ENCODE results near the gene FREM1. TPM values are rescaled to one million over a fixed set of nuclear protein-coding genes. Genes with fewer than 3 reads are reported as not detected.

FREM1 gene
- total and polyA plus RNA-seq, 10 of the 15 experiments (the other 5 are each of a cell fraction or from before 2014, with no cell fraction given), result 0.01 to 0.16 (median 0.08) TPM; not detected in 7

DNA sequence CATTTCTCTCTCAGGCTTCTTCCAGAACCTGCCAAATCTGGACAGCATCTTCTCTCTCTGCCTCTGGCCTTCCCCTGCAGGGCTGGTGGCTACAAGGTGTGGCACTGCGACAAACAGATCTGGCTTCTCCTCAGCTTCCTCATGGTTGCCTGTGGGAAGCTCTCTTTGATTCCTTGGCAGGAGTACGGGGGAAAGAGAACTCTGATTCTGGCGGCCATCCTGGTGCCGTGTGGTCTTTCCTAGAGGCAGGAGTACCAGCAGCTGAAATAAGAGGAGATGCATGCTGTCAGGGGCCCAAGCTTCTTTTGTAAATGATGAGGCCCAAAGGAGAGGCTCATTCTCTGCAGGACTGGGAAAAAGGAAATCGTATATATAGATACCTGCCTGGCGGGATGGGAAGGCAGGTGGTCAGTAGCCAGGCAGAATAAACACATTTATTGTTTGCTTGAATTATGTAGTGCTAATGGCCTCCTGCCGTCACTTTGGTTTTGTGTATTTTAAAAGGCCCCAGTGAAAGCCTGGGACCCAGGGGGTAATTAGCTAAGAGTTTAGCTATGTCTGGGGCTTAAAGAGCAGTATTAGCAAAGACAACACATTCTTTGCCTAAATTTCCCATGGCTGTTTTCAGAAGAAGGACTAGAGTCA, 187.7 kb downstream of the FREM1 start, which contains the start of gene CER1:
CER1 (minus strand) TSS at position 343 of the 645 bp plus-strand sequence; CDS start at position 282, 61 bp downstream.
- H2AFZ ChIP-seq (ENCODE audit: control insufficient read depth, low read depth, low read length), result no peak within 1 kb of the TSS
- 28% methylated on average over 7 of the region's 7 CpGs for WGBS (ENCODE audit: insufficient coverage, insufficient replicate concordance, low lambda C conversion rate, missing lambda C conversion rate)
- H3K4me3 ChIP-seq, result no peak within 1 kb of the TSS
- in situ Hi-C loops (cut with MboI), result no loop called here
- no TSS peak for BruUV-seq (replicated peaks)
- no peak within 1 kb of the TSS for H3K9ac ChIP-seq (ENCODE audit: control insufficient read depth, insufficient read depth, low read length)
- ChIA-PET RAD21 (ENCODE audit: unreplicated experiment) (no interaction called here), CTCF (no interaction called here), POLR2A (no interaction called here), SMC1A (ENCODE audit: uncharacterized antibody, unreplicated experiment) (interaction anchor here (0.9 to 1.5 kb wide), 2 partner anchors 13 to 28 kb away, joined by 3 to 4 read pairs; no protein-coding TSS in a partner anchor)
- no peak for FAIRE-seq
- no peak within 1 kb of the TSS for H3K4me2 ChIP-seq (ENCODE audit: control insufficient read depth, insufficient read depth)
- H3K9me3 ChIP-seq (replicated peaks; ENCODE audit: control insufficient read depth, insufficient read depth, low read length), result no peaks in the 10 kb centered on the region
- H3K4me1 ChIP-seq (ENCODE audit: control insufficient read depth, insufficient read depth, low read length), result no peaks in the 10 kb centered on the region
- TF ChIP-seq YY1 (IDR thresholded peaks at IDR 0.05; ENCODE audit: low read depth, low read length), result no peak
- TF ChIP-seq, protein P1, sequence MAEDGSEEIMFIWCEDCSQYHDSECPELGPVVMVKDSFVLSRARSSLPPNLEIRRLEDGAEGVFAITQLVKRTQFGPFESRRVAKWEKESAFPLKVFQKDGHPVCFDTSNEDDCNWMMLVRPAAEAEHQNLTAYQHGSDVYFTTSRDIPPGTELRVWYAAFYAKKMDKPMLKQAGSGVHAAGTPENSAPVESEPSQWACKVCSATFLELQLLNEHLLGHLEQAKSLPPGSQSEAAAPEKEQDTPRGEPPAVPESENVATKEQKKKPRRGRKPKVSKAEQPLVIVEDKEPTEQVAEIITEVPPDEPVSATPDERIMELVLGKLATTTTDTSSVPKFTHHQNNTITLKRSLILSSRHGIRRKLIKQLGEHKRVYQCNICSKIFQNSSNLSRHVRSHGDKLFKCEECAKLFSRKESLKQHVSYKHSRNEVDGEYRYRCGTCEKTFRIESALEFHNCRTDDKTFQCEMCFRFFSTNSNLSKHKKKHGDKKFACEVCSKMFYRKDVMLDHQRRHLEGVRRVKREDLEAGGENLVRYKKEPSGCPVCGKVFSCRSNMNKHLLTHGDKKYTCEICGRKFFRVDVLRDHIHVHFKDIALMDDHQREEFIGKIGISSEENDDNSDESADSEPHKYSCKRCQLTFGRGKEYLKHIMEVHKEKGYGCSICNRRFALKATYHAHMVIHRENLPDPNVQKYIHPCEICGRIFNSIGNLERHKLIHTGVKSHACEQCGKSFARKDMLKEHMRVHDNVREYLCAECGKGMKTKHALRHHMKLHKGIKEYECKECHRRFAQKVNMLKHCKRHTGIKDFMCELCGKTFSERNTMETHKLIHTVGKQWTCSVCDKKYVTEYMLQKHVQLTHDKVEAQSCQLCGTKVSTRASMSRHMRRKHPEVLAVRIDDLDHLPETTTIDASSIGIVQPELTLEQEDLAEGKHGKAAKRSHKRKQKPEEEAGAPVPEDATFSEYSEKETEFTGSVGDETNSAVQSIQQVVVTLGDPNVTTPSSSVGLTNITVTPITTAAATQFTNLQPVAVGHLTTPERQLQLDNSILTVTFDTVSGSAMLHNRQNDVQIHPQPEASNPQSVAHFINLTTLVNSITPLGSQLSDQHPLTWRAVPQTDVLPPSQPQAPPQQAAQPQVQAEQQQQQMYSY (CRISPR knock-in tag; IDR thresholded peaks at IDR 0.05), result no peak
- no peak for TF ChIP-seq ZNF24 (IDR thresholded peaks at IDR 0.05)
- TF ChIP-seq, protein P2, sequence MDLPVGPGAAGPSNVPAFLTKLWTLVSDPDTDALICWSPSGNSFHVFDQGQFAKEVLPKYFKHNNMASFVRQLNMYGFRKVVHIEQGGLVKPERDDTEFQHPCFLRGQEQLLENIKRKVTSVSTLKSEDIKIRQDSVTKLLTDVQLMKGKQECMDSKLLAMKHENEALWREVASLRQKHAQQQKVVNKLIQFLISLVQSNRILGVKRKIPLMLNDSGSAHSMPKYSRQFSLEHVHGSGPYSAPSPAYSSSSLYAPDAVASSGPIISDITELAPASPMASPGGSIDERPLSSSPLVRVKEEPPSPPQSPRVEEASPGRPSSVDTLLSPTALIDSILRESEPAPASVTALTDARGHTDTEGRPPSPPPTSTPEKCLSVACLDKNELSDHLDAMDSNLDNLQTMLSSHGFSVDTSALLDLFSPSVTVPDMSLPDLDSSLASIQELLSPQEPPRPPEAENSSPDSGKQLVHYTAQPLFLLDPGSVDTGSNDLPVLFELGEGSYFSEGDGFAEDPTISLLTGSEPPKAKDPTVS (IDR thresholded peaks at IDR 0.05; ENCODE audit: low read depth, low read length), result no peak
- TF ChIP-seq, protein P3, sequence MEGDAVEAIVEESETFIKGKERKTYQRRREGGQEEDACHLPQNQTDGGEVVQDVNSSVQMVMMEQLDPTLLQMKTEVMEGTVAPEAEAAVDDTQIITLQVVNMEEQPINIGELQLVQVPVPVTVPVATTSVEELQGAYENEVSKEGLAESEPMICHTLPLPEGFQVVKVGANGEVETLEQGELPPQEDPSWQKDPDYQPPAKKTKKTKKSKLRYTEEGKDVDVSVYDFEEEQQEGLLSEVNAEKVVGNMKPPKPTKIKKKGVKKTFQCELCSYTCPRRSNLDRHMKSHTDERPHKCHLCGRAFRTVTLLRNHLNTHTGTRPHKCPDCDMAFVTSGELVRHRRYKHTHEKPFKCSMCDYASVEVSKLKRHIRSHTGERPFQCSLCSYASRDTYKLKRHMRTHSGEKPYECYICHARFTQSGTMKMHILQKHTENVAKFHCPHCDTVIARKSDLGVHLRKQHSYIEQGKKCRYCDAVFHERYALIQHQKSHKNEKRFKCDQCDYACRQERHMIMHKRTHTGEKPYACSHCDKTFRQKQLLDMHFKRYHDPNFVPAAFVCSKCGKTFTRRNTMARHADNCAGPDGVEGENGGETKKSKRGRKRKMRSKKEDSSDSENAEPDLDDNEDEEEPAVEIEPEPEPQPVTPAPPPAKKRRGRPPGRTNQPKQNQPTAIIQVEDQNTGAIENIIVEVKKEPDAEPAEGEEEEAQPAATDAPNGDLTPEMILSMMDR (IDR thresholded peaks at IDR 0.05 in 2 of 3, conservative IDR thresholded peaks at IDR 0.05 in 1 of 3; ENCODE audit: control insufficient read depth in 2 of 3, extremely low read depth in 1 of 3, insufficient read depth in 1 of 3, low read depth in 3 of 3, low read length in 3 of 3), result no peak
- TF ChIP-seq NBN (IDR thresholded peaks at IDR 0.05), result no peak
- TF ChIP-seq, protein P4, sequence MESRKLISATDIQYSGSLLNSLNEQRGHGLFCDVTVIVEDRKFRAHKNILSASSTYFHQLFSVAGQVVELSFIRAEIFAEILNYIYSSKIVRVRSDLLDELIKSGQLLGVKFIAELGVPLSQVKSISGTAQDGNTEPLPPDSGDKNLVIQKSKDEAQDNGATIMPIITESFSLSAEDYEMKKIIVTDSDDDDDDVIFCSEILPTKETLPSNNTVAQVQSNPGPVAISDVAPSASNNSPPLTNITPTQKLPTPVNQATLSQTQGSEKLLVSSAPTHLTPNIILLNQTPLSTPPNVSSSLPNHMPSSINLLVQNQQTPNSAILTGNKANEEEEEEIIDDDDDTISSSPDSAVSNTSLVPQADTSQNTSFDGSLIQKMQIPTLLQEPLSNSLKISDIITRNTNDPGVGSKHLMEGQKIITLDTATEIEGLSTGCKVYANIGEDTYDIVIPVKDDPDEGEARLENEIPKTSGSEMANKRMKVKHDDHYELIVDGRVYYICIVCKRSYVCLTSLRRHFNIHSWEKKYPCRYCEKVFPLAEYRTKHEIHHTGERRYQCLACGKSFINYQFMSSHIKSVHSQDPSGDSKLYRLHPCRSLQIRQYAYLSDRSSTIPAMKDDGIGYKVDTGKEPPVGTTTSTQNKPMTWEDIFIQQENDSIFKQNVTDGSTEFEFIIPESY (IDR thresholded peaks at IDR 0.05), result no peak
- no peak for TF ChIP-seq TBL1XR1 (IDR thresholded peaks at IDR 0.05; ENCODE audit: low read depth, low read length)
- no peak for TF ChIP-seq RELA (IDR thresholded peaks at IDR 0.05; ENCODE audit: borderline replicate concordance, partially characterized antibody)
- TF ChIP-seq BCL11A (IDR thresholded peaks at IDR 0.05; ENCODE audit: low read depth, low read length), result no peak
- no peak for TF ChIP-seq DPF2 (IDR thresholded peaks at IDR 0.05)
- no peak for TF ChIP-seq STAT1 (conservative IDR thresholded peaks at IDR 0.05)
- intact Hi-C loops (cut with micrococcal nuclease; ENCODE audit: unreplicated experiment), result no loop called here
- DNase-seq (ENCODE audit: low read depth, low spot score), result no peak
- H3K27ac ChIP-seq (ENCODE audit: control insufficient read depth, insufficient read depth), result no peak within 1 kb of the TSS
- no peaks in the 10 kb centered on the region for H3K36me3 ChIP-seq (ENCODE audit: control insufficient read depth in 2 of 2, insufficient read depth in 2 of 2, low read length in 1 of 2)
- H3K79me2 ChIP-seq (ENCODE audit: control insufficient read depth, insufficient read depth, low read length), result no peaks in the 10 kb centered on the region
- H3K27me3 ChIP-seq (replicated peaks in 1 of 2; ENCODE audit: control insufficient read depth in 2 of 2, insufficient read depth in 2 of 2, low read length in 1 of 2), result no peaks in the 10 kb centered on the region; a peak in 1 of 4 replicates
- no peaks in the 10 kb centered on the region for H4K20me1 ChIP-seq (ENCODE audit: control insufficient read depth, insufficient read depth)
- ATAC-seq, result no peak
